ENCODE measurements around the gene TBP. TPM values are rescaled to one million over a fixed set of nuclear protein-coding genes. Genes with fewer than 3 reads are reported as not detected.

The TBP gene
- total RNA-seq, 1 donor from 2014 or later: 14.7 TPM

DNA sequence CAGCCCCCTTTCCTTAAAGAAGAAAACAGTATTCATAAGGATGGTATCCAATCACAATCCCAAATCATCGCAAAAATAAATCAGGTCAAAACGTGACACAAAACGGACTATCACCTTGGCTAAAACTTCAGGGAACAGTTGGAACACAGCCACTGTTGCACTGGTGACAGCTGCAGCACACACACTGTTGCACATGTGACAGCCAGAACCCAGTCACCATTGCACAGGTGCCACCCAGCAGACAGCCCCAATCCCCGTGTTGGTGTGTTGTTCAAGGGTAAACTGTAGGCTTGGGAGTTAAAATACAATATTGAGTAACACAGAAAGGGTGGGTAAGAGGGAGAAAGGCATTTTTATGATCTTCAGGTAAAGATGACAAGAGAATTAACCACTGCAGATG is 16.8 kb upstream of the TBP start:
- Histone ChIP-seq H3K27ac (no peak overlapping the region), H3K4me1 (no peaks in the 10 kb centered on the region), H3K27me3 (no peaks in the 10 kb centered on the region), H3K36me3 (peaks cover 0 to 73% of the 10 kb centered on the region in 2 donors), H3K9me3 (no peaks in the 10 kb centered on the region), H3K4me3 (no peak overlapping the region)
- TF ChIP-seq, protein P1, sequence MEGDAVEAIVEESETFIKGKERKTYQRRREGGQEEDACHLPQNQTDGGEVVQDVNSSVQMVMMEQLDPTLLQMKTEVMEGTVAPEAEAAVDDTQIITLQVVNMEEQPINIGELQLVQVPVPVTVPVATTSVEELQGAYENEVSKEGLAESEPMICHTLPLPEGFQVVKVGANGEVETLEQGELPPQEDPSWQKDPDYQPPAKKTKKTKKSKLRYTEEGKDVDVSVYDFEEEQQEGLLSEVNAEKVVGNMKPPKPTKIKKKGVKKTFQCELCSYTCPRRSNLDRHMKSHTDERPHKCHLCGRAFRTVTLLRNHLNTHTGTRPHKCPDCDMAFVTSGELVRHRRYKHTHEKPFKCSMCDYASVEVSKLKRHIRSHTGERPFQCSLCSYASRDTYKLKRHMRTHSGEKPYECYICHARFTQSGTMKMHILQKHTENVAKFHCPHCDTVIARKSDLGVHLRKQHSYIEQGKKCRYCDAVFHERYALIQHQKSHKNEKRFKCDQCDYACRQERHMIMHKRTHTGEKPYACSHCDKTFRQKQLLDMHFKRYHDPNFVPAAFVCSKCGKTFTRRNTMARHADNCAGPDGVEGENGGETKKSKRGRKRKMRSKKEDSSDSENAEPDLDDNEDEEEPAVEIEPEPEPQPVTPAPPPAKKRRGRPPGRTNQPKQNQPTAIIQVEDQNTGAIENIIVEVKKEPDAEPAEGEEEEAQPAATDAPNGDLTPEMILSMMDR (IDR thresholded peaks at IDR 0.05): no peak
- TF ChIP-seq POLR2A (IDR thresholded peaks at IDR 0.05) (no peak), POLR2AphosphoS5 (IDR thresholded peaks at IDR 0.05; ENCODE audit: insufficient read depth in 1 of 2, low read depth in 1 of 2) (no peak)
- intact Hi-C loops (cut with DNase I): no loop called here
- DNase-seq (ENCODE audit: extremely low spot score in 2 of 2): no peak

DNA sequence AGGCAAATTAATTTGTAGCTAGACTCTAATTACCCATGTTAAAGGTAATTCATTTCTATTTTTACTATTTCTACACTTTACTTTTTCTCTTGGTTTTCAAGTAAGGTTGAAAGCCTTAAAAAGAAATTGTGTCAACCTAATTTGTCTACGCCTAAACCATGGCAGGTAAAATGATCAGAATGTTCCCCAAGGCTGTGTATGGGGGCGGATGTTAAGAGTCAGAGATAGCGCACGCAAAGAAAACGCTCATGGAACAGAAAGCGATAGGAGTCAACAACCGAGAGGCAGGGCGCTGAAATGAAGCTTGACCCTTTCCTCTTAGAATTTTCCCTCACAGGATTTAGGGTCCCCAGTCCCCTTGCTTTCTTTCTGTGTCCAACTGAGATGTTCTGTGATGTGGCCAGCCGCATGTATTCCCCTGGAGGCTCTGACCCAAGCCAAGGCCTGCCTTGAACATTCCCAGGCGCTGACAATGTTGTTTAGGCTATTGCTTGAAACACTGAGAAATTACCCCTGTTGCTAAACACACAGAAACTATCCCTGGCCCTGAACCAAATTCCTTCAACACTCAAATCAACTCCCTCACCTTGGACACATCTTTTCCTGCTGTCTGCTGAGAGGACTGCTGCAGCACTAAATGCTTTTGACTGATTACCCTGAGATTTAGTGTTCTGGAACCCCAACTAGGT is 12.0 kb upstream of the TBP start:
- DNase-seq (ENCODE audit: extremely low spot score in 2 of 2): no peak
- Histone ChIP-seq H3K27me3 (no peaks in the 10 kb centered on the region), H3K27ac (no peak overlapping the region), H3K36me3 (peaks cover 0 to 81% of the 10 kb centered on the region in 2 donors), H3K4me1 (no peaks in the 10 kb centered on the region), H3K4me3 (no peak overlapping the region), H3K9me3 (no peaks in the 10 kb centered on the region)
- intact Hi-C loops (cut with DNase I): no loop called here
- no peak for TF ChIP-seq POLR2AphosphoS5 (IDR thresholded peaks at IDR 0.05; ENCODE audit: insufficient read depth in 1 of 2, low read depth in 1 of 2)
- no peak for TF ChIP-seq POLR2A (IDR thresholded peaks at IDR 0.05)
- TF ChIP-seq, protein P1 (IDR thresholded peaks at IDR 0.05): no peak

DNA sequence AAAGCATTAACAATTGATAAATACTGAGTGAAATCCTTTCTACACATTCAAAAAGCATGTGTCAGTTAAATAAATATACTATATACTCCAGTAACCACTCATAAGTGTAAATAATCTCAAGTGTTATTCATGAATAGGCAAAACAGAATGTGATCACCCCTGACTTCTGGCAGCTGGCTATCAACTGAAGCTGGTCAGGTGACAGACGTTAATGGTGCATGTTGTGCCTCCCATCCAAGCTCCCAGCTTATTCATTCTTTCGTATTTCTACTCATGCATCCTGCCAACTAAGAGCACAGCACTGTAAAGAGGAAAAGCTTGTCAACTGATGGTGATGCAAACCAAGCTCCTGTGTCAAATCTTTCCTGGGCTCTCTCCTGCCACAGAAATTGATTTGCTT is 8.8 kb upstream of the TBP start:
- Histone ChIP-seq H3K36me3 (peaks cover 0 to 54% of the 10 kb centered on the region in 2 donors), H3K27me3 (no peaks in the 10 kb centered on the region), H3K4me3 (no peak overlapping the region), H3K27ac (no peak overlapping the region), H3K4me1 (peaks cover 13% of the 10 kb centered on the region), H3K9me3 (no peaks in the 10 kb centered on the region)
- TF ChIP-seq, protein P1 (IDR thresholded peaks at IDR 0.05): no peak
- TF ChIP-seq POLR2AphosphoS5 (IDR thresholded peaks at IDR 0.05; ENCODE audit: insufficient read depth in 1 of 2, low read depth in 1 of 2): no peak
- no peak for TF ChIP-seq POLR2A (IDR thresholded peaks at IDR 0.05)
- DNase-seq (ENCODE audit: extremely low spot score in 2 of 2): no peak
- intact Hi-C loops (cut with DNase I): no loop called here

DNA sequence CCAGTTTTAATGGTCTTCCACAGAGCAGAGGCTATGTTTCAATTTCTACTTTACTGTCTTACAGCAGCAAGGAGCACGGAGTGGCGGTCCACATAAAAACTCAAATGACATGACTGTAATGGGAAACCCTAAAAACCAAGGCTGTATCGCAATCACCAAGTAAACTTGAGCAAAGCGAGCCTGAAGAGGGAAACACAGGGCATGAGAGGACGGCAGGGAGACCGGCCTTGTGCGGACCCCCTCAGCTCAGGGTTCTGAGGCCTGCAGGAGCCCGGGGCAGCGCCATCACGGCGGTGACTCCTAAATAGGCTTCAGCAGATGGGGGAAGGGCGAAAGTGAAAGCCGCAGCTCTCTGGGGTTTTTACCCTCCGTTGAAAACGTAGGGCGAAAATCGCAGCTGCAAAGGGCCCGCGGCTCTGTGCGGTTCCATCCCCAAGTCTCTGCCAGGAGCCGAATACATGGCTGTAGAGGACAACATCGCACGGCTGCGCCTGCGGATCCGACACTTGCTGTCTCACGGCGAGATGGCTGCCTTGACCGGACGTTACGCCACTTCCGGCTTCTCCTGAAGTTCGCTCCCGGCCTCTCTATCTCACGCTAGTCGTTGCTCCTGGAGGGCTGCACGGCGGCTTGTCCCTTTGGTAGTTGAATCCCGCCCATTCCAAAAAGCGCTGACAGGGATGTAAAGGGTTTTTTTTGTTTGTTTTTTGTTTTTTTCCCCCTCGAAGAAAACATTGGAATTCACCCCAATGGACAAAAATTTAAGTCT is 1.2 kb upstream of the TBP start, which contains the start of gene PSMB1:
TSS of gene PSMB1 (minus strand) at position 543 of the 769 bp plus-strand sequence. CDS start at position 478, 65 bp downstream.
- peak in 1 of 2 donors; percentile 97 for DNase-seq (ENCODE audit: extremely low spot score in 2 of 2)
- intact Hi-C loops (cut with DNase I): no loop called here

More for the DNA sequence above, 1.2 kb upstream of the TBP start, which contains the start of gene PSMB1:
- no peaks in the 10 kb centered on the region for H3K9me3 ChIP-seq
- no peaks in the 10 kb centered on the region for H3K27me3 ChIP-seq
- H3K27ac ChIP-seq: peak within 1 kb of the TSS; percentile 78
- H3K4me1 ChIP-seq: peaks cover 57% of the 10 kb centered on the region
- peak within 1 kb of the TSS; percentile 83 to 93 for H3K4me3 ChIP-seq
- TF ChIP-seq POLR2AphosphoS5 (IDR thresholded peaks at IDR 0.05; ENCODE audit: insufficient read depth in 1 of 2, low read depth in 1 of 2) (peak; percentile 87 to 99), POLR2A (IDR thresholded peaks at IDR 0.05) (peak in 1 of 2 donors; percentile 84)
- TF ChIP-seq, protein P1 (IDR thresholded peaks at IDR 0.05): no peak
- no peaks in the 10 kb centered on the region for H3K36me3 ChIP-seq

Data from vagina (tissue), 2 donors.